Measurements from ENCODE around the gene LDLRAD4.

GRCh38 chr18:13222856-13223281 lies 4.3 kb downstream of the LDLRAD4 start:
- TF ChIP-seq CTCF (IDR thresholded peaks at IDR 0.05) (no peak), POLR2A (IDR thresholded peaks at IDR 0.05; ENCODE audit: low read depth) (no peak), EP300 (IDR thresholded peaks at IDR 0.05) (no peak), POLR2AphosphoS5 (IDR thresholded peaks at IDR 0.05) (no peak)
